ENCODE results near the gene GDF15.

The GDF15 gene

DNA sequence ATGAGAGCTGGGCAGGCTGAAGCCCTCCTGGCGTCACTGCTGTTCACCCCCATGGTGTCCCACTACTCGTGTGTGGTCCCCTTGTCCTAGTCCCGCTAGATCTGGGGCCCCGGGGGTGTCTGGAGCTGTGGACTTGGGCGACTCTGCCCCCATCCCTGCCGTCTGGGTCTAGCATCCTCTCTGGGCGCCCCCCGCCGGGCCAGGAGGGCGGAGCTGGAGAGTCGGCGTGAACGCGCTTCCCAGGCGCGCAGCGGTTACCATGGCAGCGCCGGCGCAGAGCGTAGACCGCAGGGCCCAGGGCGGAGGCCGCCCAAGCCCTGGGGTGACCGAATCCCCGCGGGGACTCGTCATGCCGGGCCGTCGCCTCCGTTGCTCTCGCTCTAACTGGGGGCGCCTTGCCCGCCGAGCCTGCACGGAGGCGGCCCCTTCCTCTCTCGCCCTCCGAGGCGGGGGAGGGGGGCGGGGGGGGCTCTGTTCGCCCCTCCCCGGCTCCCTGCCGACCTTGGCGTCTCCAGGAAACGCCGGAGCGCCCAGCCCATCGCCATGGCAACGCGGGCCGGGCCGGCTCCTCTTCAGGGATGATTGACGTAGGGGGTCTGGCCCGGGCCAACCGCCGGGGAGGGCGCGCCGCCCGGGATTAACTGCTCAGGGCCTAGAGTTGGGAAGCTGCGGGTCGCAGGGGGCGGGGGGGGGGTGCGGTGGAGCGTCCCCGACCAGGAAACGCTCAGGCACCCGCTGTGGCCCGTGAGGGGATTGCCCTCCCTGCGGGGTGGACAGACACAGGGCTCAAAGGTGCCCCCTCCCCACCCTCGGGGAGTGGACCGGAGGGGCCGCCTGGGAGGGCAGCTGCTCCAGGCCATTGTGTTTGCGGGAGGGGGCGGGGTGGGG is 43.1 kb downstream of the GDF15 start (continued):
- TF ChIP-seq, protein P1, sequence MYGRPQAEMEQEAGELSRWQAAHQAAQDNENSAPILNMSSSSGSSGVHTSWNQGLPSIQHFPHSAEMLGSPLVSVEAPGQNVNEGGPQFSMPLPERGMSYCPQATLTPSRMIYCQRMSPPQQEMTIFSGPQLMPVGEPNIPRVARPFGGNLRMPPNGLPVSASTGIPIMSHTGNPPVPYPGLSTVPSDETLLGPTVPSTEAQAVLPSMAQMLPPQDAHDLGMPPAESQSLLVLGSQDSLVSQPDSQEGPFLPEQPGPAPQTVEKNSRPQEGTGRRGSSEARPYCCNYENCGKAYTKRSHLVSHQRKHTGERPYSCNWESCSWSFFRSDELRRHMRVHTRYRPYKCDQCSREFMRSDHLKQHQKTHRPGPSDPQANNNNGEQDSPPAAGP (tag by site-specific recombination; IDR thresholded peaks at IDR 0.05), result peak; percentile 73; the same call in 1 of the 2 replicates
- TF ChIP-seq ZNF514 (tag by site-specific recombination; IDR thresholded peaks at IDR 0.05) (no peak), ZNF324 (tag by site-specific recombination; IDR thresholded peaks at IDR 0.05) (no peak; the same call in 1 of the 2 replicates), ZSCAN23 (tag by site-specific recombination; IDR thresholded peaks at IDR 0.05) (no peak), ZNF311 (tag by site-specific recombination; IDR thresholded peaks at IDR 0.05; ENCODE audit: borderline replicate concordance) (no peak), ZNF169 (tag by site-specific recombination; IDR thresholded peaks at IDR 0.05) (no peak), REPIN1 (tag by site-specific recombination; IDR thresholded peaks at IDR 0.05; ENCODE audit: low read depth) (no peak), FEZF1 (tag by site-specific recombination; IDR thresholded peaks at IDR 0.05) (no peak), GFI1B (tag by site-specific recombination; IDR thresholded peaks at IDR 0.05) (no peak), ZNF777 (tag by site-specific recombination; IDR thresholded peaks at IDR 0.05; ENCODE audit: borderline replicate concordance) (no peak), ZNF174 (tag by site-specific recombination; IDR thresholded peaks at IDR 0.05) (no peak), SETDB1 (IDR thresholded peaks at IDR 0.05; ENCODE audit: insufficient read length, low read length) (no peak), ZNF654 (tag by site-specific recombination; IDR thresholded peaks at IDR 0.05; ENCODE audit: low read depth) (no peak), ZNF596 (tag by site-specific recombination; IDR thresholded peaks at IDR 0.05) (peak; percentile 84), ZNF544 (tag by site-specific recombination; IDR thresholded peaks at IDR 0.05) (no peak), ZNF221 (tag by site-specific recombination; IDR thresholded peaks at IDR 0.05; ENCODE audit: borderline replicate concordance) (no peak), ZNF37A (tag by site-specific recombination; IDR thresholded peaks at IDR 0.05) (no peak), ZNF24 (tag by site-specific recombination; IDR thresholded peaks at IDR 0.05) (no peak), ZNF416 (tag by site-specific recombination; IDR thresholded peaks at IDR 0.05) (no peak), ZEB2 (tag by site-specific recombination; IDR thresholded peaks at IDR 0.05) (peak; percentile 85), ZBTB48 (tag by site-specific recombination; IDR thresholded peaks at IDR 0.05) (0 out of 2 replicates have a peak, but pooled peaks have one; percentile 47), ZNF670 (tag by site-specific recombination; IDR thresholded peaks at IDR 0.05; ENCODE audit: low read depth) (no peak), GLIS2 (tag by site-specific recombination; IDR thresholded peaks at IDR 0.05) (peak; percentile 64), ZNF211 (tag by site-specific recombination; IDR thresholded peaks at IDR 0.05; ENCODE audit: low read depth) (no peak), GLI2 (tag by site-specific recombination; IDR thresholded peaks at IDR 0.05; ENCODE audit: borderline replicate concordance, low read depth) (no peak)
- TF ChIP-seq, protein P2, sequence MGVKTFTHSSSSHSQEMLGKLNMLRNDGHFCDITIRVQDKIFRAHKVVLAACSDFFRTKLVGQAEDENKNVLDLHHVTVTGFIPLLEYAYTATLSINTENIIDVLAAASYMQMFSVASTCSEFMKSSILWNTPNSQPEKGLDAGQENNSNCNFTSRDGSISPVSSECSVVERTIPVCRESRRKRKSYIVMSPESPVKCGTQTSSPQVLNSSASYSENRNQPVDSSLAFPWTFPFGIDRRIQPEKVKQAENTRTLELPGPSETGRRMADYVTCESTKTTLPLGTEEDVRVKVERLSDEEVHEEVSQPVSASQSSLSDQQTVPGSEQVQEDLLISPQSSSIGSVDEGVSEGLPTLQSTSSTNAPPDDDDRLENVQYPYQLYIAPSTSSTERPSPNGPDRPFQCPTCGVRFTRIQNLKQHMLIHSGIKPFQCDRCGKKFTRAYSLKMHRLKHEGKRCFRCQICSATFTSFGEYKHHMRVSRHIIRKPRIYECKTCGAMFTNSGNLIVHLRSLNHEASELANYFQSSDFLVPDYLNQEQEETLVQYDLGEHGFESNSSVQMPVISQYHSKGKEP (tag by site-specific recombination; IDR thresholded peaks at IDR 0.05), result no peak
- TF ChIP-seq, protein P3, sequence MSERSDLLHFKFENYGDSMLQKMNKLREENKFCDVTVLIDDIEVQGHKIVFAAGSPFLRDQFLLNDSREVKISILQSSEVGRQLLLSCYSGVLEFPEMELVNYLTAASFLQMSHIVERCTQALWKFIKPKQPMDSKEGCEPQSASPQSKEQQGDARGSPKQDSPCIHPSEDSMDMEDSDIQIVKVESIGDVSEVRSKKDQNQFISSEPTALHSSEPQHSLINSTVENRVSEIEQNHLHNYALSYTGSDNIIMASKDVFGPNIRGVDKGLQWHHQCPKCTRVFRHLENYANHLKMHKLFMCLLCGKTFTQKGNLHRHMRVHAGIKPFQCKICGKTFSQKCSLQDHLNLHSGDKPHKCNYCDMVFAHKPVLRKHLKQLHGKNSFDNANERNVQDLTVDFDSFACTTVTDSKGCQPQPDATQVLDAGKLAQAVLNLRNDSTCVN (tag by site-specific recombination; optimal IDR thresholded peaks at IDR 0.05), result peak; percentile 92
- TF ChIP-seq, protein P4, sequence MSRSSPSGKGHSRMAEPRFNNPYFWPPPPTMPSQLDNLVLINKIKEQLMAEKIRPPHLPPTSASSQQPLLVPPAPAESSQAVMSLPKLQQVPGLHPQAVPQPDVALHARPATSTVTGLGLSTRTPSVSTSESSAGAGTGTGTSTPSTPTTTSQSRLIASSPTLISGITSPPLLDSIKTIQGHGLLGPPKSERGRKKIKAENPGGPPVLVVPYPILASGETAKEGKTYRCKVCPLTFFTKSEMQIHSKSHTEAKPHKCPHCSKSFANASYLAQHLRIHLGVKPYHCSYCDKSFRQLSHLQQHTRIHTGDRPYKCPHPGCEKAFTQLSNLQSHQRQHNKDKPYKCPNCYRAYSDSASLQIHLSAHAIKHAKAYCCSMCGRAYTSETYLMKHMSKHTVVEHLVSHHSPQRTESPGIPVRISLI (tag by site-specific recombination; IDR thresholded peaks at IDR 0.05), result no peak
- TF ChIP-seq, protein P5, sequence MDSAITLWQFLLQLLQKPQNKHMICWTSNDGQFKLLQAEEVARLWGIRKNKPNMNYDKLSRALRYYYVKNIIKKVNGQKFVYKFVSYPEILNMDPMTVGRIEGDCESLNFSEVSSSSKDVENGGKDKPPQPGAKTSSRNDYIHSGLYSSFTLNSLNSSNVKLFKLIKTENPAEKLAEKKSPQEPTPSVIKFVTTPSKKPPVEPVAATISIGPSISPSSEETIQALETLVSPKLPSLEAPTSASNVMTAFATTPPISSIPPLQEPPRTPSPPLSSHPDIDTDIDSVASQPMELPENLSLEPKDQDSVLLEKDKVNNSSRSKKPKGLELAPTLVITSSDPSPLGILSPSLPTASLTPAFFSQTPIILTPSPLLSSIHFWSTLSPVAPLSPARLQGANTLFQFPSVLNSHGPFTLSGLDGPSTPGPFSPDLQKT (IDR thresholded peaks at IDR 0.05; ENCODE audit: borderline replicate concordance, low read depth, low read length), result no peak
- TF ChIP-seq, protein P6, sequence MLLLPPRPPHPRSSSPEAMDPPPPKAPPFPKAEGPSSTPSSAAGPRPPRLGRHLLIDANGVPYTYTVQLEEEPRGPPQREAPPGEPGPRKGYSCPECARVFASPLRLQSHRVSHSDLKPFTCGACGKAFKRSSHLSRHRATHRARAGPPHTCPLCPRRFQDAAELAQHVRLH (tag by site-specific recombination; IDR thresholded peaks at IDR 0.05), result no peak
- TF ChIP-seq, protein P7, sequence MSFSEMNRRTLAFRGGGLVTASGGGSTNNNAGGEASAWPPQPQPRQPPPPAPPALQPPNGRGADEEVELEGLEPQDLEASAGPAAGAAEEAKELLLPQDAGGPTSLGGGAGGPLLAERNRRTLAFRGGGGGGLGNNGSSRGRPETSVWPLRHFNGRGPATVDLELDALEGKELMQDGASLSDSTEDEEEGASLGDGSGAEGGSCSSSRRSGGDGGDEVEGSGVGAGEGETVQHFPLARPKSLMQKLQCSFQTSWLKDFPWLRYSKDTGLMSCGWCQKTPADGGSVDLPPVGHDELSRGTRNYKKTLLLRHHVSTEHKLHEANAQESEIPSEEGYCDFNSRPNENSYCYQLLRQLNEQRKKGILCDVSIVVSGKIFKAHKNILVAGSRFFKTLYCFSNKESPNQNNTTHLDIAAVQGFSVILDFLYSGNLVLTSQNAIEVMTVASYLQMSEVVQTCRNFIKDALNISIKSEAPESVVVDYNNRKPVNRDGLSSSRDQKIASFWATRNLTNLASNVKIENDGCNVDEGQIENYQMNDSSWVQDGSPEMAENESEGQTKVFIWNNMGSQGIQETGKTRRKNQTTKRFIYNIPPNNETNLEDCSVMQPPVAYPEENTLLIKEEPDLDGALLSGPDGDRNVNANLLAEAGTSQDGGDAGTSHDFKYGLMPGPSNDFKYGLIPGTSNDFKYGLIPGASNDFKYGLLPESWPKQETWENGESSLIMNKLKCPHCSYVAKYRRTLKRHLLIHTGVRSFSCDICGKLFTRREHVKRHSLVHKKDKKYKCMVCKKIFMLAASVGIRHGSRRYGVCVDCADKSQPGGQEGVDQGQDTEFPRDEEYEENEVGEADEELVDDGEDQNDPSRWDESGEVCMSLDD (tag by site-specific recombination; IDR thresholded peaks at IDR 0.05), result peak; percentile 98
